Activated CD4-positive, alpha-beta T cell treated with anti-CD3 and anti-CD28 coated beads, Interleukin-2, Interleukin-4, amounts not matched to agents 100 ng/mL and 50 ng/mL, durations not matched to agents 16 hours and 8 hours (primary cell): ENCODE measurements around the gene NRDC.
A peak's percentile ranks its signal among the peaks of the same experiment; 100 is the strongest.
"Not testable (repeated sequence)": the region's sequence is repeated elsewhere in the genome, so short reads cannot be mapped to it uniquely, and the experiment has no call there.

Experiments used
- DNase-seq: peaks from one replicate; pipeline ENCODE4 v3.0.0-alpha.2; 2020; ENCODE audit warnings: low spot score

Gene NRDC

DNA sequence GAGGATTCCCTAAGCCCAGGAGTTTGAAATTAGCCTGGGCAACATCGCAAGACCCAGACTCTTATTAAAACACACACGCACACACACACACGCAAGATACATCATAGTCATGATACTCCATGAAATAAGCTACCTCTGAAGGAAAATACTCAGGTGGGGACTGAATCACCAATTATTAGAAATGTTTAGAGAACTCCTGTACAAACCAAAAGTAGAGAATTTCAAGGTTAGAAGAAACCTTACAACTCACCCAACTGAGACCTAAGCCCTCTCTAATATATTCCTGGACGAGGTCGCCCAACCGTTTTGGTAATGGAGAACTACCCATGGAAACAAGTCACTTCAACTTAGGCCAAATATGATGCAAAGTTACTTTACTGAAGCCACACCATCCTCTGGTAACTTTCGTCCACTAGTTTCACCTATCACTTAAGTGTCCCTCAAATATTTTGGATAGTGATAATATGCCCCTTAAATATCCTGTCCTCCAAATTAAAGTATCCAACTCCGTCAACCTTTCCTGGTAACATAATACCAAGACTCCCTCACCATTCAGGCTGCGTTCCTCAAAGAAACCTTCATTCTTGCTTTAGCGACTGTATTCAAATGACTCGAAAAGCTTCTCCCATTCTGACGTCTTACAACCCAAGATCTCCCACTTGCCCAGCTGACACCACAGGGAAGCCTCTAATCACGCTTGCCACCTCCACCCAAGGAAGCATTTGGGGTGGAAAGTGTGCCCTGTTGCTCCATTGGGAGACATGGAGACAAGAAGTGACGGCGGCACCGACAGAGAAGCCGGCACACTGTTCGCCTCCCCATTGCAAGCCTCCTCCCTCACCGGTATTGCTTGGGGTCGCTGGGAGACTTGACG, 856 bp downstream of the NRDC start:
- peak; percentile 19 for DNase-seq

DNA sequence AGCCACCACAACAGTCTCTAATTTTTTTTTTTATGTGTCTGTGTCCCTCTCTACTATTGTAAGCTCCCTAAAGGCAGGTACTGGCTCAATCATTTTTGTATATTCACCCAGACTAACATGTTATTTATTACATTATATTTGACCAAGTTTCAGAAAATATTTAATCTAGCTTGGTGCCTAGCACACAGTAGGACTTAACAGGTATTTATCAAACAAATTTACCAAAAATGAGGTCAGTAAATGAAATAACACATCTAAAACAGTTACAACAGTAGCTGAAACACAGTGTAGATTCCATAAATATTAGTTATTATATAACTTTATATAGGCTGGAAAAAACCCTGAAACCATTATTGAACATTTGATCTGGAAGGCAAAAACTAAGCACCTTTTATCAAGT, 2.7 kb downstream of the NRDC start:
- DNase-seq: no peak

DNA sequence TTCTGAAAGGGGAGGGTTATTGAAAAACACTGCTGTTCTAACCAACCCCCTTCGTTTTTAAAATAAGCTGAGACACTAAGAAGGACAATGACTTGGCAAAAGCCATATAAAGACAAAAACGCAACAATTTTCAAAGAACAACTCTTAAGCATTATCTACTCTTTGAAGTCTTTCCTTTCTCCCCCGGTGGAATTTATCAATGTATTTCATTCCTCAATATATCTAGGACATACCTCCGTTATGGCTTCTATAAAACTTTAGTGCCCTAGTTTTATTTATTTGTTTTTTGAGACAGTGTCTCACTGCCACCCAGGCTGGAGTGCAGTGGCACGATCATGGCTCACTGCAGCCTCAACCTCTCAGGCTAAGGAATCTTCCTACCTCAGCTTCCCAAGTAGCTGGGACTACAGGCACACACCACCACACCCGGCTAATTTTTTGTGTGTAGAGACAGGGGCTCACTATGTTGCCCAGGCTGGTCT, 3.2 kb downstream of the NRDC start:
- DNase-seq: no peak

DNA sequence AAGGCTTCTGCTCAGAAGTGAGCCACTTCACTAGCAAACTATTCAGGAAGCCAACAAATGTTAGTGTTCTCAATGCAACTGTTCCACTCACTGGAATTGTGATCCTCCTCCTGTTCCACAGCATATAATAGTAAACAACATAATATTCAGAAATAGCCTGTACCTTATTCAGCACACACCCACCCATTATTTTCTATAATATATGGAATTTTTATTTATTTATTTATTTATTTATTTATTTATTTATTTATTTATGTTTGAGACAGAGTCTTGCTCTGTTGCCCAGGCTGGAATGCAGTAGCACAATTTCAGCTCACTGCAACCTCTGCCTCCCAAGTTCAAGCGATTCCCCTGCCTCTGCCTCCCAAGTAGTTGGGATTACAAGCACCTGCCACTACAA, 5.3 kb downstream of the NRDC start:
- not testable (repeated sequence) for DNase-seq

DNA sequence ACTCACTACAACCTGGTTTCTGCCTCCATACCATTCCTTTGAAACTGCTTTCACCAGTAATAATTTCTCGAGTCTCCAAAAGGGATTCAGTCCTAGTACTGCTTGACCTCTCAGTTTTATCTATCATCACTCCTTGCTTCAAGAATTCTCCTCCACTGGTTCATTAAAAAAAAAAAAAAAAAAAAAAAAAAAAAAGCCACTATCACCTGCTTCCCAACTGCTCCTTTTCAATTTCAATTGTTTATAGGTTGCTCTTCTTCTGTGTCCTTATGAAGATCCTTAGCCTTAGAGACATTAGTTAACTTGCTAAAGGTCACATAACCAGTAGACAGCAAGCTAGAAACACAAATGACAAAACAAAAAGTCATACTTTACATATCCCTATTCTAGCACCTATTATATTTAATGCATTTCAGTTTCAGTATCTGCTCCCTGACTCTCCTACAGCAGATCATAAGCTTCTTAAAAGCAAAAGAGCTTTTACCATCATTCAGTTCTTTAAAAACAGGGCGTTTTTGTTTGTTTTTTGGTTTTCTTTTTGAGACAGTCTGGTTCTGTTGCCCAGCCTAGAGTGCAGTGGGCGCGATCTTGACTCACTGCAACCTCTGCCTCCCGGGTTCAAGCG, 7.1 kb downstream of the NRDC start:
- DNase-seq: no peak

DNA sequence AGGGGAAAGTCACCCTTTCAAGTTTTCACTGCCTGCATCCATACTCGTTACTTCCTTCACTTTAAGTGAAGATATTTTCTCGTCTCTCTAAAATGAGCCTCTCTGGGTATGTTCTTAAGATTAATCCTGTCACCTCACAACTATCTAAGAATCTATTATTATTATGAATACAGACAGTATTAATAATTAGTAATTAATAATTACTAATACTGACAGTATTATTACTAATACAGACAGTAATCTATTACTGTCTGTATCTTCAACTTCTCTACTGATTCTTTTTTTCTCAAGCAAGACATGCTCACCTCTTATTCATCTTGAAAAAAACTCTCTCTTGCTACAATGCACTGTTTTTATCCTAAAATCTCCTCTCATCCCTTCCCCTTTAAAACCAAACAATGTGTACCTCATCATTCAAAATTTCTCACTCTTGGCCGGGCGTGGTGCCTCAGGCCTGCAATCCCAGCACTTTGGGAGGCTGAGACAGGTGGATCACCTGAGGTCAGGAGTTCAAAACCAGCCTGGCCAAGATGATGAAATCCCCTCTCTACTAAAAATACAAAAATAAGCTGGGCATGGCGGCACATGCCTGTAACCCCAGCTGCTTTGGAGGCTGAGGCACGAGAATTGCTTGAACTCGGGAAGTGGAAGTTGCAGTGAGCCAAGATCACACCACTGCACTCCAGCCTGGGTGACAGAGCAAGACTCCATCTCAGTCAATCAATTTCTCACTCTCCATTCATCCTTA, 7.8 kb downstream of the NRDC start:
- DNase-seq: no peak

DNA sequence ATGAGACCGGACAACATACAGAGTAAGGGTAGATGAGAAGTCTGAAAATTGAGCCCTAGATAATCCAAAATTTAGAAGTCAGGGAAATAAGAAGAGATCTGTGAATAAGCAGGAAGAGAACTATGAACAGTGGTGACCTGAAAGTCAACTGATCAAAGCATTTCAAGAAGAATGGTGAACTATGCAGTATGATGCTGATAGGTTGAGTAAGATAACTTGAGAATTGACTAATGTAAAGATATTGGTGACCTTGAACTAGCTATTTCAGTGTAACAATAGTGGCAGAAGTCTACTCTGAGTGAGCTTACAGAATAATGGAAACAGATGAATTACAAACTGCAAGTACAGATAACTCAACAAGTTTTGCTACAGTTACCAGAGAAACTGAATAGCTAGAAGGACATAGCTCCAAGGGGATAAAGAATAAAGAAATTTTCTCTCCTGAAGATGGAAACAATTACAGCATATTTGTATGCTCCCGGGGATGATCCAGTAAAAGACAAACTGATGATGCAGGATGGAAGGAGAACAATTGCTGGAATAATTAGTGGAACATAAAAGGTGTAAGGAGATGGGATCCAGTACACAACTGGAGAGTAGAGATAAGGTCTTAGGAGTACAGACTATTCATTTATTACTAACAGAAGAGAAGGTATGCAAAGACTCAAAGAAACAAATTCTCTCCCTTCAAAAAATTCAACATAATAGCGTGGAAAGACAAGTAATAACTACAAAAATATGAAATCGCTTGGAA, 10.9 kb downstream of the NRDC start:
- no peak for DNase-seq

DNA sequence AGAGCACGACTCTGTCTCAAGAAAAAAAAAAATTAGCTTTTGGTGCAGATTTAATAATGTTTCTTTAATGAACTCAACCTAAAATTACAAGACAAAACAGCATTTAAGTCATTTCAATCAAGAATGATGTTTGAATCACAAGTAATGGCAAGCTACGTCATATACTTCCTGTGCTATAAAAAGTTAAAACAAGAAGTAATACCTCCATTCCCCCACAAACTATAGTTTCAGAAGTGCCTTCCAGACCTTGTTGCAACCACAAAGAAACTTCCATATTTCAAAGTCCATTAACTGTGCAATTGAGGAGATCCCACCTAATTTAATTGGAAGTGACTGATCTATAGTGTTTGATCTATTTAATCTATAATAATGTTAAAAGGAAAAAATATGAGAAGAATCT, 15.1 kb downstream of the NRDC start:
- peak; percentile 9 for DNase-seq

DNA sequence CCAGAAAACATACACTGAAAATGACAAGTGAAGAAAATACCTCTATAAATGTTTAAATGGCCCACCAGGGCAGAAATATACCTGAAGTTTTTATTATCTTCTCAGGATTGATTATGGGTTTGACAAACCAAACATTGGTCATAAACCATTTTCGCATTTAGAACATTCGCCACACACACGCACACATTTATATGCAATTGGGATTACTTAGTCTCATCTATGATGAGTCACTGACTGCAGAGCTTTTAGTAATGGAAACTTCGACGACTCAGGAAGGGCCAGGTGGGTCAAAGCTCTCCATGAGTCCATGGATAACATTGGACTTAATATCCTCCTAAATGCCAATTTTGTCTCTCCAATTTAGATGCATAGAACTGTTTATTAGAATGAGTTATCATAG, 16.9 kb downstream of the NRDC start:
- DNase-seq: no peak

DNA sequence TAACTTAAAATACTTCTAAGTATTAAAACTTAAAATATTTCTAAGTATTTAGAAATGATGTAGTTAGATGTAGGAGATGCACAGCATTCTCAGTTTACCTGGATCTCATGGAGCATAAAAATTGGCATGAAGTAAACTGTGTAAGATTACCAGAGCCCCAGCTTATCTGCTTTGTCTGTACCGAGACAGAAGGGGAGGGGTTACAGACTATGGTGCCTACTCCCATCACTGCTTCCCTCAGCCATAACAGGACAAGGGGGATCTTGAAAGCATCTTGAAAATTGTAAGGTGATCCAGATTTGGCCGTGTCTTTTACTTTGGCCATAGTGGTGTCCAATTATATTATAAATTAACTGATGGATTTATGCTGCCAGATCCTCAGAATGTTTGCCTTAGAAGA, 18.8 kb downstream of the NRDC start:
- DNase-seq: no peak

DNA sequence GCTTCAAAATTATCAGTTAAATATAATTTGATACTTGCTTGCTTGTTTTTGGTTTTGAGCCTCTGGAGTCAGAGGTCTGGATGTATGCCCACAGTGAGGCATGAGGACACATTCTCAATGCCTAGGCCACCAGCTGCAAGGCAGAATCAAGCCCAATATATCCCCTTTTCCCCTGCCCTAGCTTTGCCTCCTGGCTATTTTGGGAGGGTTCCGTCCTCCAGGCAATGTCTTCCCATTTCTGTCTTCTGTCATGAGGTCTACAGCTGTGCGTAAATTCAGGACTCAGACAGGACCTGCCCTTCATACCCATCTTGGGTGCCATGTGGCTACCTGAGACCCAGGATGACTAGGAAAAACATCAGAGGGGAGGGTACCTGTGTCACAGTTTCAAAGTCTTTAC, 19.2 kb downstream of the NRDC start:
- DNase-seq: no peak

DNA sequence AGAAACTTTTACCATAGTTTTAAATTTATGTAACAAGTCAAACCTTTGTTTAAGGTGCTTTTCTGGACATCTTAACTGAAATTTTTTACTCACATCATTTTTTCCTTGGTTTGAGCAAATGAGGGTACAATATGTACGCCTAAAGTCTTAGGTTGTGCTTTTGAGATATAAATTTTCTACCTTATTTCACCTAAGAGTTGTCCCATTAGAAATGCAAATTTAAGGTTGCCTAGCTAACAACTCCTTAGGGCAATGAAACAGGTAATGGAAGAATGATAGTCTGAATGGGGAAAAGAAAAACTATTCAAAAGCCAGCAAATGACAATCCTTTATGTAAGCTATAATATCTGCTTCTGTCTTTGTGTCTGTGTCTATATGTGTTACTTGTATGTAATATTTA, 19.6 kb downstream of the NRDC start:
- no peak for DNase-seq

DNA sequence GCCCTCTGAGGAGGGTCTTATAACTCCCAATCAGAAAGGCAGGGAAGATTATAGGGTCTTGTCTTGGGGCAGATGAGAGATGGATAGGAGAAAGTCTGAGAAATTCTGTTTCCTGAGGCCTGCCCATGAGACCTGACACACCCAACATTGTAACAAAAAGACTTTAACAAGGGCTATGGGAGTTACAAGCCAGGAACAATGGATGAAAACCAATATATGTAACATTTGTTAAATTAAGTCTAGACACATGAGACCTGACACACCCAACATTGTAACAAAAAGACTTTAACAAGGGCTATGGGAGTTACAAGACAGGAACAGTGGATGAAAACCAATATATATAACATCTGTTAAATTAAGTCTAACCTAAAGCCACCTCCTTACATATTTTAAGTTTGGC, 21.8 kb downstream of the NRDC start:
- DNase-seq: no peak

DNA sequence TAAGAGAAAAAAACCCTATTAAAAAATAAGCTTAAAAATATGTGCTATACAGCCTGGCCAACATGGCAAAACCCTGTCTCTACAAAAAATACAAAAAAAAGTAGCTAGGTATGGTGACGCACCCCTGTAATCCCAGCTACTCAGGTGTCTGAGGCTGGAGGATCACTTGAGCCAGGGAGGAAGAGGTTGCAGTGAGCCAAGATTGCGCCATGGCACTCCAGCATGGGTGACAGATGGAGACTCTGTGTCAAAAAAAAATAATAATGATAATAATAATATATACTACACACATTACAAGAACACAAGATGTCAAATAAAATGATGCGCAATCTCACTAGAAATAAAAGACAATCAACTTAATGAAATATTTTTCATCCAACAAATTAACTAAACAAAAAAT, 22.9 kb downstream of the NRDC start:
- DNase-seq: no peak

DNA sequence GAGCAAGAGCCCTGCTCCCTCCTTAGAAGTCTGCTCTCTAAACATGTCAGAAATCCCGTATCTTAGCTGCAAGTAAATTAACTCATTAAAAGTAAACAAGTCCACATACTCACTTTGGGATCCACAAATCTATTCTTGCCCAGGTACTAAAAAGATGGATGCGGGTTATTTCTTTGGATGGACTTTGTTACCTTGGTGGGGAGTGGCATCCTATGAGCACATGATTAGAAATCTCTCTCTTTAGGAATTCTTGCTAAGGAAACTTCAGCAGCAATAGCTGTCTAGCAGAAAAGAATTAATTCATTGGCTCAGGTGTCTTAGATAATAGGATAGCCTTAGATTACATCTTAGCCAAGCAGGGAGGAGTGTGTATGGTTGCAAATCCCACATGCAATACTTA, 25.2 kb downstream of the NRDC start:
- DNase-seq: no peak

DNA sequence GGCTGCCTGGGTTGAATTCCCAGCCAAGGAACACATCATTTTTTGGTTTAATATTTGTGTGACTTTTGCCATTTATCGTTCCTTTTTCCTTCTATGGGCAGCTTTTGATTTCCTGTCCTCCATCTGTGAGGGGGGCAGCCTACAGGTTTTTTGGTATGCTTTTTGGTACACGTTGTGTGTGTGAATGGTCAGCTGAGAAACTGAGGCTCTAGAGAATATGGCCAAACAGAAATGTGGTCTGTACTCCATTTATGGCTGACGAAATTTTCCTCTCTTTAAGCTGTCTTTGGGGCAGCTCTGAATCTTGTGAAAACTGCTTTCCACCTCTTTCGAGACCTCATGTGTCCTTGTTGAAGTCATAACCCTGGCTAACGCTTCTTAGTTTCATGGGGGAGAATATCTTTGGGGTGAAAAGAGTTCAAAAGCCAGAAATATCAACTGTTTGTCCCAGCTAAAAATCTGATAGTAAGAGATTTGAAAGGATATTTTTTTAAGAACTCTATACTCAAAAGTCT, 26.6 kb downstream of the NRDC start:
- DNase-seq: no peak

DNA sequence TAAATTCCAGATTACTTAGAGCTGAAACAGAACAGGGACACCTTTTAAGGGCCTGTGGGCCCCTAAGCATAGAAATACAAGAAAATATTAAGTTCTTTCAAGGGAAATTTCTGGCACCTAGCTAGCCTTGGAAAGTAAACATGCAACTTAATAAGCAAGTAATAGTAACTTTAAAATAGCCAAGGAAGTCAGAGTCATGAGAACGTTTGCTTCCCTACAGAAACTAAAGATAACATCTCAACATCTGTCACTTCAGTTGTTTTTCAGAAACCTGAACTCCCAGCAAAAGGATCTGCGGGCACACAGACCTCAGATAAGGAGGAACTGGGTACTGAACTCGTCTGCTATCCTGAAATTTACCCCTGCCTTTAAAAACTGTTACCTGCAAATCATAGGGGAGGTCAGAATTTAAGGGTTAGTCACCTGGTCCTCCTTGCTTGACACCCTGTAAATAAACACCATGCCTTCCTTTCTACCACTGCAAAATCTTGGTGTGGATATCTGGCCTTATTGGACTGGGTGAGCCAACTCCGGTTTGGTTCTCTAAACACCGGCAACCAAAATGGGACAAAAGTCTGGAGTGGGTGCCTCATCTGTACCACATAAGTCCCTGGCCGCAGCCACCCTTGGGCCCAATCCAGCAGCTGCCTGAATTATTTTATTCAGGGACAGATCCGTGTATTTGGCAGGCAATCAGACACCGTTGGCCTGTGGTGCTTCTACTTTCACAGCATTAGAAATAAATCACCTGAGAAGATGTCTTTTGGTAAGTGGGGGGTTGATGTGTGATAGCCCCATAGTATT, 27.9 kb downstream of the NRDC start:
- no peak for DNase-seq

DNA sequence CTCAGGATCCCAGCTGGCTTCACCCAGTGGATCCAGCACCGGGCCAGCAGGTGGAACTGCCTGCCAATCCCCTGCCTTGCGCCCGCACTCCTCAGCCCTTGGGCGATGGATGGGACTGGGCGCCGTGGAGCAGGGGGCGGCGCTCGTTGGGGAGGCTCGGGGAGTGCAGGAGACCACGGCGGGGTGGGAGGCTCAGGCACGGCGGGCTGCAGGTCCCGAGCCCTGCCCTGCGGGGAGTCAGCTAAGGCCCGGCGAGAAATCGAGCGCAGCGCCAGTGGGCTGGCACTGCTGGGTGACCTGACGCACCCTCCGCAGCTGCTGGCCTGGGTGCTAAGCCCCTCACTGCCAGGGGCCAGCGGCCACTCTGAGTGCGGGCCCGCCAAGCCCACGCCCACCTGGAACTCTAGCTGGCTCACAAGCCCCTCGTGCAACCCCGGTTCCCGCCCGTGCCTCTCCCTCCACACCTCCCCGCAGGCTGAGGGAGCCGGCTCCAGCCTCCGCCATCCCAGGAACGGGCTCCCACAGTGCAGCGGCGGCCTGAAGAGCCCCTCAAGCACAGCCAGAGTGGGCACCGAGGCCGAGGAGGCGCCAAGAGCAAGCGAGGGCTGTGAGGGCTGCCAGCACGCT, 31.1 kb downstream of the NRDC start:
- DNase-seq: no peak

DNA sequence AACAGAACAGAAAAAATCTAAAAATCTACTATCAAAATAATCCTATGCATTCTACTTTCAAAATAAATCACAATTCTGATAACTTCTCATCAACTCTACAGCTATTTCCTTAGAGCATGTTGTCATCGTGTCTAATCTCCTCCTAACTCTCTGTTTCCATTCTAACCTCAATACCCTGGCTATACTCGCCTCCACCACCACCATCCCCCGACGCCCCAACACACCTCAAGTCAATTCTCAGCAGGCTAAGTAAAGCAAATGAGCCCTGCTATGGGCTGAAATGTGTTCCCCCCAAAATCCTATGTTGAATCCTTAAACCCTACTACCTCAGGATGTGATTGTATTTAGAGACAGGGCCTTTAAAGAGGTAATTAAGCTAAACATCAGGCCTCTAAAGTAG, 34.6 kb downstream of the NRDC start:
- DNase-seq: peak; percentile 26

DNA sequence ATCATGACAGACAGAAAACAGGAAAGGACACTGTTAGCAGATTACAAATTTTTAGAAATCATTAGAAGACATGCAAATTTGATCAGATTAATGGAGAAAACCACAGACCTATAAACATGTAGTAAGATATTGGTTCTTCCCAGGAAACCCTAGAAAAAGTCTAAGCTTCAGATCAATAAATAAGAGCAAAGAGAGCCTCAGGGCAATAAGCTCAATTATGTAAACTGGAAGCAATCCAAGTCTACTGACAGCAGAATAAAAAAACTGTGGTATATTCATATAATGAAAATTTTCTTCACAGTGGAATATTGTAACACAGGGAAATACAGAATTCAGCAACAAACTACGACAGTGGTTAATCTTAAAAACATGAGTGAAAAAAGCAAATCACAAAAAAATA, 36.3 kb downstream of the NRDC start:
- no peak for DNase-seq
